IPS DF 19.7 (cell line): ENCODE results near the gene CAND2.

ENCODE experiments used
- DNase-seq: peaks from one replicate; pipeline ENCODE4 v3.0.0-alpha.2; 2013; ENCODE audit warnings: low read depth, low spot score

Gene CAND2

DNA sequence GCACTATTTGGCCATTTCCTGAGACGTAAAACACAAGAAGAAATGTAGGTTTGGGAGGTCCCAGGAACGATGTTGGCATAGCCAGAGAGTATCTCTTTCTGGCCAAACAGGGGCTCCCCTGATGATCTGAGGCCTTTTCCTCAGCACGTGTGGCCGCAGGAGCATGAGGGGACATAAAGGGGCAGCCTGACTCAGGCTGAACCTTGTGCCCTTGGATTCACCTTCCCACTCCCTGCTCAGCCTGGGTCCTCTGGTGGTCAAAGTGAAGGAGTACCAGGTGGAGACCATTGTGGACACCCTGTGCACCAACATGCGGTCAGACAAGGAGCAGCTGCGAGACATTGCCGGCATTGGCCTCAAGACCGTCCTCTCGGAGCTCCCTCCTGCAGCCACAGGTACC is 10.6 kb downstream of the CAND2 start:
- no peak for DNase-seq

DNA sequence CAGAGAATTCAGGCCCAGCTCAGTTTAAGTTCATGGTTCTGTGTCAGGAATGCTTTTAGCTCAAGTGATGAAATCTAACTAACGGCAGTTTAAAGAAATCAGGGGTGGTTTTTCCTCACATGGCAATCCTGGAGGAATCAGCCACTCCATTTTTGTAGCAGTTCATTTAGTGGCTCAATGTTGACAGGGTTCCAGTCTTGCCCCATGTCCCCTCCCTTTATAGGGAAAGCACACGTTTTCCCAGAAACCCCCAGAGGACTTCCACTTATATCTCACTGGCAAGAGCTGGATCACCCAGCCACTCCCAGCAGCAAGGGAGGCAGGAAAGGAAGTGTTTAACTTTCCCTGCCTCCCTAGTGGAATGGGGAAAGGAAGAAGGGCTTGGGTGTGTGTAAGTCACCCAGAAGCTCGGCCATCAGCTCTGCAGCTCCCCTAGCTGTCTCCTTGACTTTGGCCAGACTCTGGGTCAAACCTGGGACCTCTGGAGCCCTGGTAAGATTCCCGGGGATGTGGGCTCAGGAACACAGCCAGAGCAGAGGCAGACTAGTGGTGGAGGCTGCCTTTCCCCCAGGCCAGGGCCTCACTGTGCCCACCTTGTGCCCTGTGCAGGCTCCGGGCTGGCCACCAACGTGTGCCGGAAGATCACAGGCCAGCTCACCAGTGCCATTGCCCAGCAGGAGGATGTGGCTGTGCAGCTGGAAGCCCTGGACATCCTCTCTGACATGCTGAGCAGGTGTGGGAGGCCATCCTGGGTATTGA is 11.3 kb downstream of the CAND2 start:
- DNase-seq, result no peak

DNA sequence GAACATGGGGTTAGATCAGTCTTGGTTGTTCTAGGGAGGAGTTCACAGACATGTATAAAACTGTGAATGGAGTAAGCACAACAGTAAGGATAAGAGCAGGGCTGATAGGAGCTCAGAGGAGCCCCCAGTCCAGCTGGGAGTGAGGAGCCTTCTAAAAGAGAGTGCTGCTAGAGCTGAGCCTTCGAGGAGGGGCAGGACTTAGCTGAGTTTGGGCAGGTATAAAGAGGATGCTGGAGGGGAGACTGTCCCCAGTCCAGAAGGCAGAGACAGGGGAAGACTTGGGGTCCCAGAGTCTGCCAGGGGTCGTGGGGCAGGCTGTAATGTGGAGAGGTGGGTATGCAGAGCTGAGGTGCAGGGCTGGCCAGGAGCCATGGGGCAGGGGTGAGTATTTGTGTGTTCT is 12.1 kb downstream of the CAND2 start:
- no peak for DNase-seq

DNA sequence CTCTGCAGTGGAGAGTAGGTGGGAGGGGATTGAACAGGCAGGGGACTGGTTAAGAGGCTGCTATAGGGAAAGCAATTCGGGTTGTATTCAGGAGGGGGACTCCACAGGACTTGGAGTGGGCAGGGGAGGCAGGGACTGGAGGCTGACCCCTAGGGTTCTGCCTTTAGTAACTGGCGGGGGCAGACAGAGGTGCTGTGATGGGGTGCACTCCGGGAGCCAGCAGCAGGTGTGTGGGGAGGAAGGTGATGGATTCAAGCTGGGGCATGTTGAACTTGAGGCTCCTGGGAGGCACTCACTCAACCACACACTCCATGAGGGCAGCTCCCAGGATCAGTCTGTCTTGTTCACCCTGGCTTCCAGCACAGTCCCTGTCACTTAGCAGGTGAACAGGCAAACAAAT is 12.5 kb downstream of the CAND2 start:
- no peak for DNase-seq

DNA sequence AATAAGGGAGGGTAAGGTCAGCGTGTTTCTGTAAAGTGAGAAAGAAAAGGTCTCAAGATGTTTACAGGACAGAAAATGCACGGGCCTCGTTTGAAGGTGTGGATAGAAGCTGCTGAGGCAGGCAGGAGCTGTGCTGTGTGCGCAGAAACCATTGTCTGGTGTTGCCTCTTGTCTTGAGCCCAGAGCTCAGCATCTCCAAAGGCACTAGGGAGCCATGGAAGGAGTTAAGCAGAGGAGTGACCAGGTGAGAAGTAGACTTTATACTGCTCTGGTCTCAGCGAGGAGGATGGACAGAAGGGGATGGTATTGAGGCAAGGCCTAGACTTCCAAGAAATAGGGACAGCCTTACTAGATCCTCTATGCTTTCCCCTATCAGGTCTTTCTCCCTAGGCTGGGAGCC is 13.0 kb downstream of the CAND2 start:
- DNase-seq, result no peak

DNA sequence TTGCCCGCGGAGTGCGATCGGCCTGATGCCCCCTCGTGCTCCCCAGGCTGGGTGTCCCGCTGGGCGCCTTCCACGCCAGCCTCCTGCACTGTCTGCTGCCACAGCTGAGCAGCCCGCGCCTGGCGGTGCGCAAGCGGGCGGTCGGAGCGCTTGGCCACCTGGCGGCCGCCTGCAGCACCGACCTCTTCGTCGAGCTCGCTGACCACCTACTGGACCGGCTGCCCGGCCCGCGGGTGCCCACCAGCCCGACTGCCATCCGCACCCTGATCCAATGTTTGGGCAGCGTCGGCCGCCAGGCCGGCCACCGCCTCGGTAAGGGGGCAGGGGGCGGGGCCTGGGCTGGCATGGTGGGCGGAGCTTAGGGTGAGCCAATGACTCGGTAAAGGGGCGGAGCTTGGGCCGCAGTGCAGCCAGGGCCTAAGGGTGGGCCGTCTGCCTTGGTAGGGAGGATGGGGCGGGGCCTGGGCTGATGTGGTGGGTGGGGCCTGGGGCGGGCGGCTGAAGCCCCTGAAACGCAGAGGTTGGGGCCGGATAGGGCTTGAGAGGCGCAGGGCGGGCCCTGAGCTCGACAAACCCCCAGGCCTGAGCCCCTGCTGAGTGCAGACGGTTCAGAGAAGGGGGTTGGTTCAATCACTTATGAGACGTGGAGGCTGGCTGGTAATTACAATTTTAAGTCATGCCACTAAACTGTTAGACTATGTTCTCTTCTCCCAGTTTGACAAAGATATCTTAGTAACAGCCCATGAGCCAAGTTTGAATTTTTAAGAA is 13.7 kb downstream of the CAND2 start:
- DNase-seq, result no peak

DNA sequence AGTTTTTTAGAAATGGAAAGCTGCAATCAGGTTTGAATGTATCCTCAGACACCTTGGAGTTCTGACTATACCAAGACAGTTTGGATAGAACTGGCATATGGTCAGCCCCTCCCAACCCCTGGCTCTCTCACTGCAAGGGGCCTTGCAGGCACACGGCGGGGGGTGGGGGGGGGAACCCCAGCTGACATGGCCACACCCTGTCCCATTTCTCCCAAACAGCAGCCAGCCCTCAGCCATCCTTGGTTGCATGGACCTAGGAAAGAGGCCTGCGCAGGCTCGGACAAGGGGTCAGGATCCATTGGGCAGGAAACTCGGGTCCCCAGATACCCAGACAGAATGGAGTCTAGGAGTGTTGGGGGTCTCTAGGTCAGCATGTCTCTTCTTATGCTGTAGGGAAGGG is 14.5 kb downstream of the CAND2 start:
- no peak for DNase-seq

DNA sequence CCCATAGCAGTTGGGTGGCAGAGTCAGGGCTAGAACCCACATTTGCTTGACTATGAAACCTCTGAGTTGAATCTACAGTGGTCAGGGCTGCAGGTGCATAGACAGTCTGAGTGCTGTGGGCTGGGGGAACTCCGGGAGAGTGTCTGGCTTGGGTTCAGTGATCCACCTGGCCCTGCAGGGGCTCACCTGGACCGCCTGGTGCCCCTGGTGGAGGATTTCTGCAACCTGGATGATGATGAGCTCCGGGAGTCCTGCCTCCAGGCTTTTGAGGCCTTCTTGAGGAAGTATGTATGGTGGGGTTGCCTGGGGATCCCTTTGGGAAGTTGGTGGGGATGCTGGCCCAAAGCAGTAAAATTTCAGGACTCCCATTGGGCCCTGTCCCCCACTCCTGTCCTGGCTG is 16.3 kb downstream of the CAND2 start:
- no peak for DNase-seq

DNA sequence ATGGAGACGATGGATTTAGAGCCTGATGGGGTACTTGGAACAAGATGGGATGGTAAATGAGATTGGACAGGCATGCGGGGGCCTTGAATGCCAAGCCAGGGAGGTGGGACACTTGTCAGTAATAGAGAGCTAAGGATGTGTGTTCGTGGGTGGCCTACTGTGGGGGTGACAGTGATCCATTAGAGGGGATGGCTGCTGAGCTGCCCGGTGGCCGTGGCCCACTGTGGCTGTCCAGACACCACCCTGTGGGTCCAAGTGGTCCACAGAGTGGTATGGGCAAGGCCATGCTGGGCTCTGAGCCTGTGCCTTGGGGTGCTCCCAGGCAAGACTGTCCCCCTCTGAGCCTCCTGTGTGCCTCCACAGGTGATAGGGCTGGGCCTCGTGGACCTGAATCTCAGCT is 17.5 kb downstream of the CAND2 start:
- no peak for DNase-seq

DNA sequence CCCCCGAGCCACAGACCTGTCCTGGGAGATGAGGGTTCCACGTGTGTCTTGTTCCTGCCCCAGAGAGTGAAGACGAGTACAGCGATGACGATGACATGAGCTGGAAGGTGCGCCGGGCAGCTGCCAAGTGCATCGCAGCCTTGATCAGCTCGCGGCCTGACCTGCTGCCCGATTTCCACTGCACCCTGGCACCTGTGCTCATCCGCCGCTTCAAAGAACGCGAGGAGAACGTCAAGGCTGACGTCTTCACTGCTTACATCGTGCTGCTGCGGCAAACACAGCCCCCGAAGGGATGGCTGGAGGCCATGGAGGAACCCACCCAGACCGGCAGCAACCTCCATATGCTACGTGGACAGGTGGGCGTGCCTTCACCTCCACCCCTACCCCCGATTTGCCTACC is 18.6 kb downstream of the CAND2 start:
- DNase-seq, result no peak

DNA sequence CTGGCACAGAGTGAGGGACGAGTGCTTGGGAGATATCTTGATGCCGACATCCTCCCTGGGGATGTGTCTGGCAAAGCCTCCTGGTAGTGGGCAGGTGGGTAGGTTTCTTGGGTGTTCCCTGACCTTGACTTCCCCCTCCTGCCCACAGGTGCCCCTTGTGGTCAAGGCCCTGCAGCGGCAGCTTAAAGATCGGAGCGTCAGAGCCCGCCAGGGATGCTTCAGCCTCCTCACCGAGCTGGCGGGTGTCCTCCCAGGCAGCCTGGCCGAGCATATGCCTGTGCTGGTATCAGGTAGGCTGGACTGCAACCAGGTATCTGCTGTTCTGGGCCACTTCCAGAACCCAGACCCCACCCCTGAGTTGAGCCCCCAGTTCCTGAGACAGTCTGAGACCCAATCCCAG is 19.2 kb downstream of the CAND2 start:
- DNase-seq, result no peak

DNA sequence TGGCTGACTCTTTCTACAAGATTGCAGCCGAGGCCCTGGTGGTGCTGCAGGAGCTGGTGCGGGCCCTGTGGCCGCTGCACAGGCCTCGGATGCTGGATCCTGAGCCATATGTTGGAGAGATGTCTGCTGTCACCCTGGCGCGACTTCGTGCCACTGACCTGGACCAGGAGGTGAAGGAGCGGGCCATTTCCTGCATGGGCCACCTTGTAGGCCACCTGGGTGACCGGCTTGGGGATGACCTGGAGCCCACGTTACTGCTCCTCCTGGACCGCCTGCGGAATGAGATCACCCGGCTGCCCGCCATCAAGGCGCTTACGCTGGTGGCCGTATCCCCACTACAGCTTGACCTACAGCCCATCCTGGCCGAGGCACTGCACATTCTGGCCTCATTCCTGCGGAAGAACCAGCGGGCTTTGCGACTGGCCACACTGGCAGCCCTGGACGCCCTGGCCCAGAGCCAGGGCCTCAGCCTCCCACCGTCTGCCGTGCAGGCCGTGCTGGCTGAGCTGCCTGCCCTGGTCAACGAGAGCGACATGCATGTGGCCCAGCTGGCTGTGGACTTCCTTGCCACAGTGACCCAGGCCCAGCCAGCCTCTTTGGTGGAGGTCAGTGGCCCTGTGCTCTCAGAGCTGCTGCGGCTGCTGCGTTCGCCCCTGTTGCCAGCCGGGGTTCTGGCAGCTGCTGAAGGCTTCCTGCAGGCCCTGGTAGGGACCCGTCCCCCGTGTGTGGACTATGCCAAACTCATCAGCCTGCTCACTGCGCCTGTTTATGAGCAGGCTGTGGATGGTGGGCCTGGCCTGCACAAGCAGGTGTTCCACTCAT is 20.3 kb downstream of the CAND2 start:
- DNase-seq, result no peak

DNA sequence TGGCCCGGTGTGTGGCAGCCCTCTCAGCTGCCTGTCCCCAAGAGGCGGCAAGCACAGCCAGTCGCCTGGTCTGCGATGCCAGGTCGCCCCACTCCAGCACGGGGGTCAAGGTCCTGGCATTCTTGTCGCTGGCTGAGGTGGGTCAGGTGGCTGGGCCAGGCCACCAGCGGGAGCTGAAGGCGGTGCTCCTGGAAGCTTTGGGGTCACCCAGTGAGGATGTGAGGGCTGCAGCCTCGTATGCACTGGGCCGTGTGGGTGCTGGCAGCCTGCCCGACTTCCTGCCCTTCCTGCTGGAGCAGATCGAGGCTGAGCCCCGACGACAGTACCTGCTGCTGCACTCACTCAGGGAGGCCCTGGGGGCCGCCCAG is 20.8 kb downstream of the CAND2 start:
- DNase-seq, result no peak

DNA sequence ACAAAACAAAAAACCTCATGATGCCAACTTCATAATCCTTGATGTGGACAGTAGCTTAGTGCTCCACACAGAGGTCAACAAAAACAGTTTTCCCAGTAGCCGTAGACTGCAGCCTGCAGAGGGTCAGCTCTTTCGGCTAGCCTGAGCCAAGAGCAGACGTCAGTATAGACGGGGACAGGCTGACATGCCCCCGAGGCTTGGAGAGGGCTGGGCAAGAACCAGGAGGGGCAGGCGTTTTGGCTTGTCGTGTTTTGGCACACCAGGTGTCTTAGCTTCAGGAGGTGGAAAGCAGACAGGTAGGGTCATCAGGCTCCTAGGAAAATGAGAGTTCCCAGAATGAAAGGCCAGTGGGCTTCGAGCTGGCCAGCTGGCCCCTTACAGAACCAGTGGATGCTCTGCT is 21.8 kb downstream of the CAND2 start:
- DNase-seq, result no peak

DNA sequence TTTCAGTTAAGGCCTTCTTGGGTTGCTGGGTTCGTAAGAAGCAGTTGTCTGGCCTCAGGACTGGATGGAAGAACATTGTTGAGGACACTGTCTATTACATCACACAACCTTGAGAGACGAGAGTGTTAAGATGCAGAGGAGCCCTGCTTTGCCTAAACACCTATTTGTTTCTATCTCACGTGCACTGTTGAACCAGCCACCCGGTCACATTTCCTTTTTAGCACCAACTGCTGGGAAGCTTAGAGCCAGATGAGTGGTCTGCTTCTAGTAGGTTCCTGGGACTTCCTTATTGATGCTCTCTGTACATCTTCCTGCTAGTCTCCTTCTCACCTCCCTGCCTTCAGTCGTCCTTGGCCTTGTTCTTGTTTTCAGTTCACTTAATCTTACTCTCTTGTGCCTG is 22.3 kb downstream of the CAND2 start:
- DNase-seq, result no peak

DNA sequence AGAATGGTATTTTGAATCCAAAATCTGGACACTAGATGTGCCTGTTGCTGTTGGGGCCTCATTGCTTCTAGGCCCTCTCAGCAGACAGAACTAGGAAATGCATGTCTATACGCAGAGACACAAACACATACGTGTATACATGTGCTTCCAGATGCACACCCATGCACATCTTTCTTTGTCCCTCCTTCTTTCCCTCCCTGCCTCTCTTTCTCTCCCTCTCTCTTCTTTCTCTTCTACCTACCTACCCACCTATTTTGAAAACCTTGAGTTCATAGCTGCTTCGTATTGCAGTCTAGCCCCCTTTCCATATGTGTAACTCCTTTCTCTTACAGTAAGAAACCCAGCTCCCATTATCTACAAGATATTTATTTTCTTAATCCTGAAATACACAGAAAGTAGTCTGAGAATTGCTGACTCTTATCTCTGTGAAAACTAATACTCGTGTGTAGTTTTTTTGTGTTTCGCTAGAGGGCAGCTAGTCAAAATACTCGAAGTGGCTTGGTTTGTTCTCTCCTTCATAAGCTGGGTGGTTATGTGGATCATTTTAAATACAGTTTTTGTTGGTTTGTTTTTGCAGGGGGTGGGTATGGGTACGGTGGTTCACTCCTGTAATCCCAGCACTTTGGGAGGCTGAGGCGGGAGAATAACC is 26.4 kb downstream of the CAND2 start:
- no peak for DNase-seq

DNA sequence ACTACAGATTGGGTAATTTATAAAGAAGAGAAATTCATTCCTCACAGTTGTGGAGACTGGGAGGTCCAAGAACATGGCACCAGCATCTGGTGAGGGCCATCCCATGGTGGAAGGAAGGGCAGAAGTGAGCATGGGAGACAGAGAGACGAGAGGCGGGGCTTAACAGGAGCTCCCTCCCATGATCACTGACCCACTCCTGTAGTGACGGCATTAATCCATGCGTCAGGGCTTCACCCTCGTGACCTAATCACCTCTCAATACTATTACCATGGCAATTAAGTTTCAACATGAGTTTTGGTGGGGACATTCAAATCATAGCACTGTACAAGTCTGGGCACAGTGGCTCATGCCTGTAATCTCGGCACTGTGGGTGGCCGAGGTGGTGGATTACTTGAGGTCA is 27.8 kb downstream of the CAND2 start:
- no peak for DNase-seq

DNA sequence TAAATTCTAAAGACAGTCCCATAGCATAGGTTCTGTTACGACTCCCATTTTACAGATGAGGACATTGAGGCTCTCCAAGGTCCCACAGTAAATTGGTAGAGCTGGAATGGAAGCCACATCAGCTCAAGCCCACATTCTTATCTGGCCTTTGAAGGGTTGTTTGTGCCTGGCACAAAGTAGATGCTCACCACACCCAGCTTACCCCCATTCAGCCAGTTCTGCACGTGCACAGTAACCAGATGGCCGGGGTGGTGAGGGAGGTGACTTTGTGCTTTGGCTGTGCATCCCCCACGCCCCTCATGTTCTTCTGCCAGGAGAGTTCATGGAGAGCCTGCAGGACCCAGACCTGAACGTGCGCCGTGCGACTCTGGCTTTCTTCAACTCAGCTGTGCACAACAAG is 28.7 kb downstream of the CAND2 start:
- DNase-seq, result no peak

DNA sequence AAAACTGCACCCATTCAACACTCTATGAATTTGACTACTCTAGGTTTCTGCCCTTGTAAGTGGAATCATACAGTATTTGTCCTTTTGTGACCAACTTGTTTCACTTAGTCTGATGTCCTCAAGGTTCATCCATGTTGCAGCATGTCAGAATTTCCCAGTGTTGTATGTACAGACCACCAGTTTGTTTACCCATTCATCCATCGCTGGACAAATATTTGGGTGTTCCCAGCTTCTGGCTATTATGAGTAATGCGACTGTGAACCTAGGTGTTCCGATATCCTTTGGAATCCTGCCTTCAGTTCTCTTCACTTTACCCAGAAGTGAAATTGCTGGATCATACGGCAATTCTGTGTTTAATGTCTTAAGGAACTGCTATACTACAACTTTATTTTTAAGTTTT is 32.3 kb downstream of the CAND2 start:
- DNase-seq, result no peak

DNA sequence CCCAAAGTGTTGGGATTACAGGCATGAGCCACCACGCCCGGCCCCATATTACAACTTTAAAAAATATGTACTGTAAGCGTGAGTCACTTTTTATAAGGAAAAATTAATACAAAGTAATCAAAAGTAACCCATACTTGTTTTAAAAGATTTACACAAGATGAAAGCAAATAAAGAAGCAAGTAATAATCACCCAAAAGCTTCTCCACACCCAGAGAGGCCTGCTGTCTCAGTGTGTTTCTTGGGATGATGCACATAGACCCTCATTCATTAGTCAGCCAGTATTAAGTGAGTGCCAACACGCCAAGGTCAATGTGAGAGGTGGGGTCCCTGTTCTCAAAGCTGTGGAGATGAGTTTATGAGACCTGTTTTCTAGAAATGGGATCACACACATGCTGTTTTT is 32.9 kb downstream of the CAND2 start:
- DNase-seq, result no peak

DNA sequence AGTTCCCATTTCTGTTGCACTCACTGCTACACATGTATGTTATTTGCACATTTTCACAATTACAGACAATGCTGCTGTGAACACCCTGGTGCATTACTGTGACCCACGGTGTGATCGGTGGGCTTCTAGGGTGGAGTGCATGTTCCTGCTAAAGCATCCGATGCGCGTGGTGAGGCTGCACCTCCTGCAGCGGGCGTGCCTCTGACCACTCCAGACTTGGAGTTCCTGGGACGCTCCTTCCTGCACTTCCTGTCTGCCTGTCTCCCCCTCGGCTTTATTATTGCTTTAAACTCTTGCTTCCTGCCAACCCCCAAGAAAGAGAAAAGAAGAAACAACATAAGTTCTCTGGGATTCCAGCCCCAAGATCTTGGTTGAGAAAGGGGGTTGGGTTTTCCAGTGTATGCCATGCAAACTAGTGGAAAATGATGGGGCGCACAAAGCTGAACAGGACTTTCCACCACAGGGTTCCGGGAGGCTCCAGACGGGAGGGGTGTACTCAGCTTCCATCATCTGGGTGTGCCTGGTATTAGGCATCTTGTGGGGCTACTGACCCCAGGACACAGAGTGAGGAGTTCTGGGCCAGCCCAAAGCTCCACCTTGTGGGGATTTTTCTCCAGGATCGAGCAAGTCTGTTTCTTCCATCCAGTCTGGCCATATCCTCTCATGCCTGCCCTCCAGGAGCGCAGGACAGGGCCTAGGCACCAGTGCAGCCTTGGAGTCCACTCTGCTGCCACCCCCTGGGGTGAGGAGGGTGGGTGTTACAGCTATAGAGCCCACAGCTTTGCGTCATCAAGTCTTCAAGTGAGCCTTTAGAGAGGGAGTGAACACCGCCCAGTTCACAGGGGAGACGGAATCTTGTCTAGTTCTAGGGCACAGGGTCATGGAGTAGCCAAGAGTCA is 33.7 kb downstream of the CAND2 start:
- DNase-seq, result no peak
